Left ventricle myocardium inferior (tissue), 1 donor: Measurements from ENCODE around the gene GCNT2. TPM values are rescaled to one million over a fixed set of nuclear protein-coding genes. Genes with fewer than 3 reads are reported as not detected.

Experiments used
- DNase-seq: peaks from one replicate; pipeline ENCODE4 v3.0.0-alpha.2; 2020
- H3K27ac ChIP-seq: fragments of 200-600 bp; replicated peaks from 2 replicates; pipeline ENCODE4 v1.8.0; 2021
- H3K27me3 ChIP-seq: fragments of 200-600 bp; 2 replicates; pipeline ENCODE4 v1.8.0; 2021; ENCODE audit warnings: low read depth
- H3K36me3 ChIP-seq: fragments of 200-600 bp; 2 replicates; pipeline ENCODE4 v1.8.0; 2021
- H3K4me1 ChIP-seq: fragments of 200-600 bp; 2 replicates; pipeline ENCODE4 v1.8.0; 2021
- H3K4me3 ChIP-seq: fragments of 200-600 bp; 2 replicates; pipeline ENCODE4 v1.8.0; 2021; ENCODE audit warnings: mild to moderate bottlenecking, moderate library complexity
- H3K9me3 ChIP-seq: fragments of 200-600 bp; replicated peaks from 2 replicates; pipeline ENCODE4 v1.8.0; 2021
- CTCF ChIP-seq: fragments of 200-600 bp; IDR thresholded peaks from 2 replicates; pipeline ENCODE4 v1.8.0; 2021; ENCODE audit warnings: antibody characterized with exemption, mild to moderate bottlenecking, borderline replicate concordance
- intact Hi-C: fragments of 100-400 bp; cut with micrococcal nuclease; formaldehyde crosslinking; loops from one replicate; pipeline ENCODE4 v1.11.0; 2022
- total RNA-seq: library from RNA; stranded (reverse); fragmentation: NEBNext Ultra II Directional; extraction: Animal tissue kit (Norgen Biotek cat#: 25700); gene quantifications from one replicate; pipeline ENCODE4 v1.2.1, GENCODE V29; 2021
- donor health status: DM: no; HTN: yes; CAD: no; lungs with severe emphysema.

Gene GCNT2
- total RNA-seq, 1 donor from 2014 or later: 49.0 TPM

DNA sequence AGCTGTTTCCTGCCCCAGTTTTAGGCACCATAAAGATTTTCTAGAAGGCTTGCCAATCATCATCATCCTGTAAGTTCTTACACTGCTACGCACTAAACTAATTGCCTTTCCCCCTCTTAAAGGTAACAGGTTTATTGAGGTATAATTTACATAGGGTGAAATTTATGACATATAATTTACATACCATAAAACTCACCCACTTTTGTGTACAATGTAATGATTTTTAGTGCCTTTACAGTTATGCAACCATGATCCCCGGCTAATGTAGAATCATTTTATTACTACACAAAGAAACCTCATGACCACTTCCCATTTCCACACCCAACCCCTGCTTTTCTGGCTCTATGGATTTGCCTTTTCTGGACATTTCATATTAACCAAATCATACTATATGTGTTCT is 21.1 kb downstream of the GCNT2 start:
- Histone ChIP-seq H3K27me3 (no peaks in the 10 kb centered on the region), H3K4me3 (no peak overlapping the region), H3K9me3 (no peaks in the 10 kb centered on the region), H3K27ac (peak overlapping the region; percentile 49), H3K4me1 (peaks cover 49% of the 10 kb centered on the region), H3K36me3 (no peaks in the 10 kb centered on the region)
- TF ChIP-seq CTCF: no peak
- intact Hi-C loops: no loop called here
- DNase-seq: no peak

DNA sequence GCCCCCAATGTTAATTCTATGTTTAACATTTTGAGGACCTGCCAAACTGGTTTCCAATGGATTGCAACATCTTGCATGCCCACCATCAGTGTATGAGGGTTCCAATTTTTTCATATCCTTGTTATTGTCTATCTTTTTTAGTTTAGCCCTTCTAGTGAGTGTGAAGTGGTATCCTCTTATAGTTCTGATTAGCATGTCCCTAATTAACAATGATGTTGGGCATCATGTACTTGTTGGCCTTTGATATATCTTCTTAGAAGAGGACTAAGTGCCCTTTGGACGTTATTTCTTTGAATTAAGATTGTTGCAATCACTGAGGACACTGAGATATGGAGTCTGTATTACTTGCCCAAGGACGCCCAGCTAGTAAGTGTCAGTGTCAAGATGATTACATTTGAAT is 22.3 kb downstream of the GCNT2 start:
- Histone ChIP-seq H3K27ac (peak overlapping the region; percentile 46), H3K4me1 (peaks cover 61% of the 10 kb centered on the region), H3K4me3 (no peak overlapping the region), H3K9me3 (no peaks in the 10 kb centered on the region), H3K27me3 (no peaks in the 10 kb centered on the region), H3K36me3 (no peaks in the 10 kb centered on the region)
- DNase-seq: no peak
- intact Hi-C loops: no loop called here
- no peak for TF ChIP-seq CTCF

DNA sequence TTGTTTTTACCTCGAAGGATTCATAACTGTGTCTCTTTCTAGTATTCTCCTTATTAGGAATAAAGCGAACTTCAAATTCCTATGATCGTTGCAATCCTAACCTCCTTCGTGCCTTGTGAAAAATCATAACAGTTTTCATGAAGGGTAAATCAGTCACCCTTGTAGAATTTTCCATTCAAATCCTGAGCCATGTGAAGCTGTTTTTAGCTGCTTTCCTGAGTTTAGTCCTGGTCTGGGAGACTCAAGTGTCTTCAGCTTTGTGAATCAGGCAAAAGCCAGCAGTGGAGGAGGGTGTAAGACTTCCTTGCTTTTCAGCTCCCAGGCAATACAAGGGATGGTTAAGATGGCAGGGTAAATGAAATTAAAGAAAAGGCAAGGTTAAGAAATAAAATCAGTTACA is 24.3 kb downstream of the GCNT2 start:
- DNase-seq: no peak
- TF ChIP-seq CTCF: no peak
- peaks cover 3% of the 10 kb centered on the region for H3K36me3 ChIP-seq
- H3K27me3 ChIP-seq: no peaks in the 10 kb centered on the region
- no peaks in the 10 kb centered on the region for H3K9me3 ChIP-seq
- H3K4me1 ChIP-seq: peaks cover 63% of the 10 kb centered on the region
- H3K27ac ChIP-seq: peak overlapping the region; percentile 34
- intact Hi-C loops: no loop called here
- H3K4me3 ChIP-seq: no peak overlapping the region

DNA sequence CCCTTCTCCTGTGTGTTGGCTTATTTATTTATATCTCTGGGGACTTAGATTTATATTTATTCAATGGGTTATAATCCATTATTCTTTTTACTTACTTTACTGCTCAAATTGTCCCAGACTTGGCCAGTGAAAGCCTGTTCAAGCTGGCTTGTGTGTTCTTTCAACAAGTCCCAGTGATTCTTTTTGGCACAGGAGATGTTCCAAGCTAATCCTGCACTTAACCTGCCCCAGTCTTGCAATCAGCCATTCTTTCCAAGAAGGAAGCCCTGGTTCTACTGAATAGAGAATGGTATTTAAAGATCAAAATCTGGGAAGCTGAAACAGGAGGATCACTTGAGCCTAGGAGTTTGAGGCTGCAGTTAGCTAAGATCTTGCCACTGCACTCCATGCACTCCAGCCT is 26.7 kb downstream of the GCNT2 start:
- no peak for TF ChIP-seq CTCF
- no peak for DNase-seq
- no peaks in the 10 kb centered on the region for H3K27me3 ChIP-seq
- H3K4me3 ChIP-seq: no peak overlapping the region
- H3K4me1 ChIP-seq: peaks cover 52% of the 10 kb centered on the region
- H3K9me3 ChIP-seq: no peaks in the 10 kb centered on the region
- peaks cover 3% of the 10 kb centered on the region for H3K36me3 ChIP-seq
- peak overlapping the region; percentile 21 for H3K27ac ChIP-seq
- intact Hi-C loops: no loop called here

- H3K27ac ChIP-seq: no peak overlapping the region
- no peak overlapping the region for H3K4me3 ChIP-seq
- H3K9me3 ChIP-seq: no peaks in the 10 kb centered on the region
- TF ChIP-seq CTCF: no peak
- H3K36me3 ChIP-seq: peaks cover 3% of the 10 kb centered on the region
- H3K4me1 ChIP-seq: peaks cover 53% of the 10 kb centered on the region
- intact Hi-C loops: no loop called here
- H3K27me3 ChIP-seq: no peaks in the 10 kb centered on the region
- DNase-seq: no peak
Observed at GRCh38 chr6:10550764-10551163, 29.6 kb downstream of the GCNT2 start.

DNA sequence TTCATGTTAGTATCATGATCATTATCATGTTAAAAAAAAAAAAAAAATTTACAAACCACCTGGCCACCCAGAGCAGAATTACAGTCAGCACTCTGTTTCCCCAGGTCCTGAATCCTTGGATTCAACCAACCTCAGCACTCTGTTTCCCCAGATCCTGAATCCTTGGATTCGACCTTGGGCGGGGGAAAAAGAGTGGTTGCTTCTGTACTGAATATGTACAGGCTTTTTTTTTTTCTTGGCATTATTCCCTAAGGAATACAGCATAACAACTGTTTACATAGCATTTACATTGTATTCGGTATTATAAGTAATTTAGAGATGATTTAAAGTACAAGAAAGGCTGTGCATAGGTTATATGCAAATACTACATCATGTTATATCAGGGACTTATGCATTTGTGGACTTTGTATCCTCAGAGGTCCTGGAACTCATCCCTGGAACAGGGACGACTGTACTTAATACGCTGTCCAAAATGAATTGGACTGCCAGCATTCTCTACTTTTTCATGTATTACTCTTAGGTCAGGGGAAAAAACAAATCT is 31.2 kb downstream of the GCNT2 start:
- H3K36me3 ChIP-seq: peaks cover 3% of the 10 kb centered on the region
- TF ChIP-seq CTCF: no peak
- peaks cover 55% of the 10 kb centered on the region for H3K4me1 ChIP-seq
- DNase-seq: no peak
- H3K4me3 ChIP-seq: no peak overlapping the region
- no peak overlapping the region for H3K27ac ChIP-seq
- no peaks in the 10 kb centered on the region for H3K9me3 ChIP-seq
- intact Hi-C loops: no loop called here
- H3K27me3 ChIP-seq: no peaks in the 10 kb centered on the region
